Ovary (tissue), 9 donors: Measurements from ENCODE around the gene DBF4. TPM values are rescaled to one million over a fixed set of nuclear protein-coding genes. Genes with fewer than 3 reads are reported as not detected.

Experiments
- DNase-seq, 5 donors: peaks; one replicate each; pipeline ENCODE4 v3.0.0-alpha.2; 2019 to 2020
- H3K27ac ChIP-seq, 2 donors: fragments of 200-600 bp; one replicate each; pipeline versions ENCODE4 v1.5.1 to v1.8.0; 2019 to 2022
- H3K27me3 ChIP-seq: fragments of 200-600 bp; one replicate; pipeline ENCODE4 v1.8.0; 2022
- H3K36me3 ChIP-seq: fragments of 200-600 bp; sonication (generic); one replicate; pipeline ENCODE4 v1.5.1; 2019
- H3K4me1 ChIP-seq: one replicate; pipeline ENCODE4 v1.8.1; 2013; ENCODE audit warnings: mild to moderate bottlenecking, moderate library complexity; ENCODE audit not compliant: insufficient read depth
- H3K4me3 ChIP-seq: fragments of 200-600 bp; sonication (generic); one replicate; pipeline ENCODE4 v1.5.1; 2017
- H3K9me3 ChIP-seq, 2 donors: fragments of 200-600 bp in 1 of 2; sonication (generic) in 1 of 2; one replicate each; pipeline versions ENCODE4 v1.5.1 to v1.8.1; 2013 to 2019; ENCODE audit warnings: mild to moderate bottlenecking in 1 of 2, moderate library complexity in 1 of 2
- EP300 ChIP-seq: sonication (generic); formaldehyde crosslinking; IDR thresholded peaks from one replicate; pipeline ENCODE4 v1.6.1; 2017; ENCODE audit warnings: antibody characterized with exemption
- POLR2A ChIP-seq: fragments of 450-650 bp; IDR thresholded peaks from one replicate; pipeline ENCODE4 v1.6.1; 2017; ENCODE audit warnings: antibody characterized with exemption, mild to moderate bottlenecking, moderate library complexity
- WGBS, 3 donors: extraction: QIAGEN DNeasy Blood & Tissue Kit in 1 of 3; methylation state at CpG; one replicate each; pipeline versions ENCODE4 v1.1.5 to v1.1.7; 2013 to 2017; 5-methylcytosine and 5-hydroxymethylcytosine counted together
- intact Hi-C, 4 donors: fragments of 100-400 bp; cut with DNase I; formaldehyde crosslinking; loops; one replicate each; pipeline versions ENCODE4 v1.11.0 to v1.15.1; 2022 to 2023
- polyA plus RNA-seq, 2 donors: library from polyadenylated mRNA; stranded (reverse); fragments of 200-250 nt in 1 of 2; fragments of 350-450 nt in 1 of 2; fragmentation: Illumina TruSeq in 1 of 2; extraction: RNeasy Lipid Tissue Mini Kit (QIAGEN cat#74804) in 1 of 2; gene quantifications; one replicate each; pipeline ENCODE4 v1.2.3, GENCODE V29; 2013 to 2014
- total RNA-seq, 7 donors: library from RNA; depleted of rRNA in 2 of 7; stranded (reverse); fragments of >200 nt in 2 of 7; fragmentation: NEBNext Ultra II Directional in 3 of 7; extraction: Animal tissue kit (Norgen Biotek cat#: 25700) in 3 of 7; gene quantifications; one replicate each; pipeline versions ENCODE4 v1.1.0 to v1.2.4, GENCODE V29; 2016 to 2023
- TF ChIP-seq, protein P1 (sequence below), 3 donors: fragments of 450-650 bp in 2 of 3; fragments of 200-600 bp in 1 of 3; IDR thresholded peaks; one replicate each; pipeline versions ENCODE4 v1.5.1 to v1.8.0; 2016 to 2022; ENCODE audit warnings: antibody characterized with exemption in 3 of 3, mild to moderate bottlenecking in 1 of 3
- donor health status: DM: no; HTN: no; CAD: no; lungs with moderate emphysema.
- donor health status: DM: no; HTN: no; CAD: no.
- donor health status: Bipolar disorder and iron deficiency.
- donor health status: DM: yes; HTN: yes; CAD: no.
- donor health status: DM: no; HTN: no; CAD: no.
- donor health status: DM: yes; HTN: yes; CAD: no.

The DBF4 gene
- total and polyA plus RNA-seq, 9 donors, result 5.4 to 18.3 (median 12.0) TPM

DNA sequence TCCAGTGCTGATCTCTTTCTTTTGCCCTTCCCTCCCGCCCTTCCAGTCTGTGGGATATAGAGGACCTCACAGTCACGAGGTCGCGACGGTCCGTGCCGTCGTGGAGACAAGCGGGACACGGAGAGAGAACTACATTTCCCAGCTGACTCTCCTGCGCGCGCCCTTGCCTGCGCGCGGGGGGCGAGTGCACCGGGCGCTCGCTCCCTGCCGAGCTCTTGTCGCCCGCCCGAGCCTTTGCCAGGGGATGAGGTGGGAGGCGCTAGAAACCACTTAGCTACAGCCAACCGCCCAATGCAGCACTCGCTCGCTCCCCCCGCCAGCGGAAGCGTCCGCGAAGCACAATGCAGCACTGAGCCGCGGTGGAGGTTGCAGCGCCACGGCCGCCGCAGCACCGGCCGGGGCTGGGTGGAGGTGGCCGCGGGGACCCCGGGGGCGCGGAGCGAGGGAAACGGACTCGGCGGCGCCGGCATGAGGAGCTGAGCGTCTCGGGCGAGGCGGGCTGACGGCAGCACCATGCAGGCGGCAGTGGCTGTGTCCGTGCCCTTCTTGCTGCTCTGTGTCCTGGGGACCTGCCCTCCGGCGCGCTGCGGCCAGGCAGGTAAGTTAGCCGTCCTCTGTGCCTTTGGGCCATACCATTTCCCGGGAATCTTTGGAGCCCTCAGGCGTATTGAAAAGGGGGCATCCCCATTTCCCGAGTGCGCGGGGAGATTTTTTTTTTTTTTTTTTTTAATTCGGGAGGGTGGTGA lies 57.8 kb downstream of the DBF4 start, which contains the start of gene ADAM22:
ADAM22 (plus strand) TSS at position 299 of the 746 bp plus-strand sequence; CDS start at position 514, 215 bp downstream.
- TF ChIP-seq, protein P1, sequence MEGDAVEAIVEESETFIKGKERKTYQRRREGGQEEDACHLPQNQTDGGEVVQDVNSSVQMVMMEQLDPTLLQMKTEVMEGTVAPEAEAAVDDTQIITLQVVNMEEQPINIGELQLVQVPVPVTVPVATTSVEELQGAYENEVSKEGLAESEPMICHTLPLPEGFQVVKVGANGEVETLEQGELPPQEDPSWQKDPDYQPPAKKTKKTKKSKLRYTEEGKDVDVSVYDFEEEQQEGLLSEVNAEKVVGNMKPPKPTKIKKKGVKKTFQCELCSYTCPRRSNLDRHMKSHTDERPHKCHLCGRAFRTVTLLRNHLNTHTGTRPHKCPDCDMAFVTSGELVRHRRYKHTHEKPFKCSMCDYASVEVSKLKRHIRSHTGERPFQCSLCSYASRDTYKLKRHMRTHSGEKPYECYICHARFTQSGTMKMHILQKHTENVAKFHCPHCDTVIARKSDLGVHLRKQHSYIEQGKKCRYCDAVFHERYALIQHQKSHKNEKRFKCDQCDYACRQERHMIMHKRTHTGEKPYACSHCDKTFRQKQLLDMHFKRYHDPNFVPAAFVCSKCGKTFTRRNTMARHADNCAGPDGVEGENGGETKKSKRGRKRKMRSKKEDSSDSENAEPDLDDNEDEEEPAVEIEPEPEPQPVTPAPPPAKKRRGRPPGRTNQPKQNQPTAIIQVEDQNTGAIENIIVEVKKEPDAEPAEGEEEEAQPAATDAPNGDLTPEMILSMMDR (IDR thresholded peaks at IDR 0.05), result no peak
- TF ChIP-seq POLR2A (no peak), EP300 (no peak)
- Histone ChIP-seq H3K27me3 (no peaks in the 10 kb centered on the region), H3K9me3 (no peaks in the 10 kb centered on the region), H3K4me3 (peak within 1 kb of the TSS; percentile 76), H3K27ac (no peak within 1 kb of the TSS), H3K4me1 (peaks cover 4% of the 10 kb centered on the region), H3K36me3 (no peaks in the 10 kb centered on the region)
- intact Hi-C loops, result no loop called here
- peak; percentile 74 to 87 (median 85) for DNase-seq
- WGBS, 3 donors, result 0 to 1% (median 0%) methylated on average over 34 to 70 of the region's 70 CpGs

- intact Hi-C loops, result no loop called here
- Histone ChIP-seq H3K4me3 (peak overlapping the region; percentile 76), H3K36me3 (no peaks in the 10 kb centered on the region), H3K9me3 (no peaks in the 10 kb centered on the region), H3K27me3 (no peaks in the 10 kb centered on the region), H3K4me1 (peaks cover 4% of the 10 kb centered on the region), H3K27ac (no peak overlapping the region)
- 1 to 2% (median 2%) methylated on average over 47 of the region's 47 CpGs for WGBS, 3 donors
- peak in 3 of 5 donors; percentile 30 to 40 (median 31) for DNase-seq
- TF ChIP-seq, protein P1 (IDR thresholded peaks at IDR 0.05), result no peak
- TF ChIP-seq POLR2A (no peak), EP300 (no peak)
Observed at GRCh38 chr7:87934699-87935383, 58.5 kb downstream of the DBF4 start.

DNA sequence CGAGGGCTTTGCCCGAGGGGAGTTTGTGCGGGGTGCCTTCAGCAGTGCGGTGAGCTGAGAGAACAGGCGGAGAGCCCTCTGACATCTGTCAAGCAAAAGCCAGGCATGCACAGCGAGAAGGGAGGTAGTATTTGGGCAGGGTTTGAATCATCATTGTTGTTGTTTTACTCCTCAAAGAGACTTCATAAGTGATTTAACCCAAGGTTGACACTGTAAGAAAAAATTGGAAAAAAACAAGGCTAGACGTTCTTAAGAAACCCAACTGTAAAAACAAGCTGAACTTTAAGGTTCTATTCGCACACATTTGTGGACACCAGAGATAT lies 59.1 kb downstream of the DBF4 start:
- no peak for DNase-seq
- Histone ChIP-seq H3K36me3 (no peaks in the 10 kb centered on the region), H3K27me3 (no peaks in the 10 kb centered on the region), H3K4me1 (peaks cover 4% of the 10 kb centered on the region), H3K4me3 (peak overlapping the region; percentile 76), H3K9me3 (no peaks in the 10 kb centered on the region), H3K27ac (no peak overlapping the region)
- TF ChIP-seq, protein P1 (IDR thresholded peaks at IDR 0.05), result no peak
- TF ChIP-seq EP300 (no peak), POLR2A (no peak)
- intact Hi-C loops, result no loop called here
- 24 to 26% (median 26%) methylated on average over 8 of the region's 8 CpGs for WGBS, 3 donors

DNA sequence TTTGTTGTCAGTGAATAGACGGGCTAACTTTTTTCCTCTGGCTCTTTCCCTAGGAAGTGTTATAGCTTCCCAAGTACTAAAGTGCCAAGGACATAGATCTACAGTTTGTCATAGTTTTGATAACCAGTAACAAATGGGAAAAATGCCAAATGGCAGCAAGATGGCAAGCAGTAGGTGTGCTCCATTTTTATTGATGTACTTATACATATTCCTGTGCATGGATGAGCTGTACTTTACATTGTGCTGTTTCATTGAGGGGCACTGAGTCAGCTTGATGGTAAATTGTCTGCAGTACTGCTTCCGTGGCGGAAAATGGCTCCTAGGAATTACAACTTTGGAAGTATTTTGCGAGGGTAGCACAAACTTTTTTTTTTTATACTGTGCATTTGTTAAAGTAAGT lies 64.8 kb downstream of the DBF4 start:
- H3K27ac ChIP-seq, result no peak overlapping the region
- H3K36me3 ChIP-seq, result no peaks in the 10 kb centered on the region
- H3K9me3 ChIP-seq, result no peaks in the 10 kb centered on the region
- intact Hi-C loops, result no loop called here
- no peak for DNase-seq
- TF ChIP-seq, protein P1 (IDR thresholded peaks at IDR 0.05), result no peak
- no peak for TF ChIP-seq EP300
- TF ChIP-seq POLR2A, result no peak
- no peaks in the 10 kb centered on the region for H3K4me1 ChIP-seq
- no peaks in the 10 kb centered on the region for H3K27me3 ChIP-seq
- no peak overlapping the region for H3K4me3 ChIP-seq
- WGBS, 3 donors, result 91% methylated on average over 4 of the region's 4 CpGs
